SJCRH30 (cell line): ENCODE measurements around the gene CFAP299. TPM values are rescaled to one million over a fixed set of nuclear protein-coding genes. Genes with fewer than 3 reads are reported as not detected.
"Not testable (repeated sequence)": the region's sequence is repeated elsewhere in the genome, so short reads cannot be mapped to it uniquely, and the experiment has no call there.

Source experiments
- DNase-seq, 2 experiments: peaks; one replicate each; pipeline ENCODE4 v3.0.0-alpha.2; 2015 to 2020
- H3K27ac ChIP-seq: fragments of 250-450 bp; sonication (Bioruptor Pico); 2 replicates; pipeline ENCODE4 v1.5.1; 2020; ENCODE audit warnings: mild to moderate bottlenecking, moderate library complexity
- H3K27me3 ChIP-seq: fragments of 250-450 bp; sonication (Bioruptor Pico); 2 replicates; pipeline ENCODE4 v1.5.1; 2020; ENCODE audit warnings: mild to moderate bottlenecking, moderate library complexity
- H3K36me3 ChIP-seq: fragments of 250-450 bp; sonication (Bioruptor Pico); 2 replicates; pipeline ENCODE4 v1.5.1; 2020; ENCODE audit warnings: mild to moderate bottlenecking, moderate library complexity
- H3K4me1 ChIP-seq: fragments of 250-450 bp; sonication (Bioruptor Pico); 2 replicates; pipeline ENCODE4 v1.5.1; 2020; ENCODE audit warnings: mild to moderate bottlenecking, moderate library complexity
- H3K4me3 ChIP-seq: fragments of 250-450 bp; sonication (Bioruptor Pico); 2 replicates; pipeline ENCODE4 v1.5.1; 2020; ENCODE audit warnings: mild to moderate bottlenecking, moderate library complexity
- H3K9me3 ChIP-seq: fragments of 250-450 bp; sonication (Bioruptor Pico); replicated peaks from 2 replicates; pipeline ENCODE4 v1.5.1; 2020; ENCODE audit warnings: mild to moderate bottlenecking, moderate library complexity
- total RNA-seq: library from RNA; depleted of rRNA; stranded (reverse); fragments of >200 nt; shearing (Covaris generic); gene quantifications from 2 replicates; pipeline ENCODE4 v1.2.3, GENCODE V29; 2014

Gene CFAP299
- total RNA-seq, 1 experiment from 2014 or later: not detected

GRCh38 chr4:80311130-80311529 lies 24.4 kb upstream of the CFAP299 start:
- no peak overlapping the region for H3K27ac ChIP-seq
- DNase-seq: no peak
- no peaks in the 10 kb centered on the region for H3K27me3 ChIP-seq

GRCh38 chr4:80312124-80312523 lies 23.4 kb upstream of the CFAP299 start:
- Histone ChIP-seq H3K4me3 (no peak overlapping the region), H3K27me3 (no peaks in the 10 kb centered on the region)
- no peak for DNase-seq

More at GRCh38 chr4:80311130-80311529, 24.4 kb upstream of the CFAP299 start:
- Histone ChIP-seq H3K4me3 (no peak overlapping the region), H3K36me3 (no peaks in the 10 kb centered on the region), H3K4me1 (0 out of 2 replicates have a peak, but pooled peaks cover 7% of the 10 kb centered on the region), H3K9me3 (no peaks in the 10 kb centered on the region)

GRCh38 chr4:80313627-80314026 lies 21.9 kb upstream of the CFAP299 start:
- no peak for DNase-seq
- Histone ChIP-seq H3K27ac (no peak overlapping the region), H3K27me3 (no peaks in the 10 kb centered on the region), H3K9me3 (no peaks in the 10 kb centered on the region), H3K4me3 (no peak overlapping the region), H3K36me3 (no peaks in the 10 kb centered on the region), H3K4me1 (peaks cover 13% of the 10 kb centered on the region)

More at GRCh38 chr4:80312124-80312523, 23.4 kb upstream of the CFAP299 start:
- H3K4me1 ChIP-seq: 0 out of 2 replicates have a peak, but pooled peaks cover 6% of the 10 kb centered on the region
- no peak overlapping the region for H3K27ac ChIP-seq
- no peaks in the 10 kb centered on the region for H3K36me3 ChIP-seq
- H3K9me3 ChIP-seq: no peaks in the 10 kb centered on the region

- not testable (repeated sequence) for H3K9me3 ChIP-seq, H3K36me3 ChIP-seq, DNase-seq, H3K27me3 ChIP-seq, H3K4me3 ChIP-seq, H3K27ac ChIP-seq
- peaks cover 16% of the 10 kb centered on the region for H3K4me1 ChIP-seq
Measured at GRCh38 chr4:80315848-80316247, 19.7 kb upstream of the CFAP299 start.

- no peak for DNase-seq
- Histone ChIP-seq H3K4me1 (peaks cover 16% of the 10 kb centered on the region), H3K27me3 (no peaks in the 10 kb centered on the region), H3K36me3 (no peaks in the 10 kb centered on the region), H3K4me3 (no peak overlapping the region), H3K9me3 (no peaks in the 10 kb centered on the region), H3K27ac (no peak overlapping the region)
Measured at GRCh38 chr4:80321341-80321740, 14.2 kb upstream of the CFAP299 start.

GRCh38 chr4:80321776-80322175 lies 13.8 kb upstream of the CFAP299 start:
- H3K36me3 ChIP-seq: no peaks in the 10 kb centered on the region
- no peak overlapping the region for H3K4me3 ChIP-seq
- peaks cover 16% of the 10 kb centered on the region for H3K4me1 ChIP-seq
- H3K27me3 ChIP-seq: no peaks in the 10 kb centered on the region
- H3K27ac ChIP-seq: no peak overlapping the region
- DNase-seq: no peak
- no peaks in the 10 kb centered on the region for H3K9me3 ChIP-seq

- Histone ChIP-seq H3K4me1 (peaks cover 13% of the 10 kb centered on the region), H3K27ac (no peak overlapping the region), H3K9me3 (no peaks in the 10 kb centered on the region), H3K27me3 (no peaks in the 10 kb centered on the region), H3K4me3 (no peak overlapping the region), H3K36me3 (no peaks in the 10 kb centered on the region)
- DNase-seq: peak in 1 of 2 experiments; percentile 38
Measured at GRCh38 chr4:80322716-80323115, 12.8 kb upstream of the CFAP299 start.

GRCh38 chr4:80324171-80324570 lies 11.4 kb upstream of the CFAP299 start:
- no peak for DNase-seq
- Histone ChIP-seq H3K9me3 (no peaks in the 10 kb centered on the region), H3K4me1 (no peaks in the 10 kb centered on the region; the same call in none of the 2 replicates), H3K27me3 (no peaks in the 10 kb centered on the region), H3K36me3 (no peaks in the 10 kb centered on the region), H3K27ac (no peak overlapping the region), H3K4me3 (no peak overlapping the region)

GRCh38 chr4:80331693-80332092 lies 3.8 kb upstream of the CFAP299 start:
- Histone ChIP-seq H3K36me3 (no peaks in the 10 kb centered on the region), H3K4me1 (no peaks in the 10 kb centered on the region), H3K4me3 (no peak overlapping the region), H3K27me3 (no peaks in the 10 kb centered on the region), H3K9me3 (no peaks in the 10 kb centered on the region), H3K27ac (no peak overlapping the region)
- no peak for DNase-seq

GRCh38 chr4:80333121-80333520 lies 2.4 kb upstream of the CFAP299 start:
- Histone ChIP-seq H3K27me3 (no peaks in the 10 kb centered on the region), H3K9me3 (no peaks in the 10 kb centered on the region), H3K4me1 (no peaks in the 10 kb centered on the region), H3K4me3 (no peak overlapping the region), H3K27ac (no peak overlapping the region), H3K36me3 (no peaks in the 10 kb centered on the region)
- no peak for DNase-seq

GRCh38 chr4:80334568-80334967 lies 962 bp upstream of the CFAP299 start:
- Histone ChIP-seq H3K4me3 (no peak overlapping the region), H3K9me3 (no peaks in the 10 kb centered on the region), H3K27ac (no peak overlapping the region), H3K27me3 (no peaks in the 10 kb centered on the region), H3K36me3 (no peaks in the 10 kb centered on the region), H3K4me1 (no peaks in the 10 kb centered on the region)
- no peak for DNase-seq

- Histone ChIP-seq H3K27ac (no peak overlapping the region), H3K27me3 (no peaks in the 10 kb centered on the region), H3K4me3 (peak overlapping the region; percentile 66), H3K36me3 (no peaks in the 10 kb centered on the region), H3K9me3 (no peaks in the 10 kb centered on the region), H3K4me1 (no peaks in the 10 kb centered on the region)
- DNase-seq: no peak
Measured at GRCh38 chr4:80335226-80335553, 340 bp upstream of the CFAP299 start.

- DNase-seq: peak; percentile 35 to 61
- no peaks in the 10 kb centered on the region for H3K9me3 ChIP-seq
- no peak overlapping the region for H3K4me3 ChIP-seq
- no peaks in the 10 kb centered on the region for H3K4me1 ChIP-seq
- H3K27me3 ChIP-seq: no peaks in the 10 kb centered on the region
- no peaks in the 10 kb centered on the region for H3K36me3 ChIP-seq
- H3K27ac ChIP-seq: no peak overlapping the region
Measured at GRCh38 chr4:80336582-80336981, 1.1 kb downstream of the CFAP299 start.

GRCh38 chr4:80340036-80340435 lies 4.5 kb downstream of the CFAP299 start:
- H3K27ac ChIP-seq: no peak overlapping the region
- no peak for DNase-seq
- no peaks in the 10 kb centered on the region for H3K9me3 ChIP-seq
- H3K36me3 ChIP-seq: no peaks in the 10 kb centered on the region
- H3K27me3 ChIP-seq: no peaks in the 10 kb centered on the region
- no peaks in the 10 kb centered on the region for H3K4me1 ChIP-seq
- no peak overlapping the region for H3K4me3 ChIP-seq

GRCh38 chr4:80342684-80343083 lies 7.2 kb downstream of the CFAP299 start:
- not testable (repeated sequence) for H3K27ac ChIP-seq, DNase-seq, H3K4me3 ChIP-seq

GRCh38 chr4:80343887-80344286 lies 8.4 kb downstream of the CFAP299 start:
- DNase-seq: no peak
- Histone ChIP-seq H3K4me1 (no peaks in the 10 kb centered on the region), H3K4me3 (no peak overlapping the region), H3K9me3 (no peaks in the 10 kb centered on the region), H3K27ac (no peak overlapping the region), H3K36me3 (no peaks in the 10 kb centered on the region), H3K27me3 (no peaks in the 10 kb centered on the region)

More at GRCh38 chr4:80342684-80343083, 7.2 kb downstream of the CFAP299 start:
- not testable (repeated sequence) for H3K4me1 ChIP-seq, H3K9me3 ChIP-seq, H3K27me3 ChIP-seq, H3K36me3 ChIP-seq
